Neural cell (in vitro differentiated cells): ENCODE measurements around the gene IPO5. TPM values are rescaled to one million over a fixed set of nuclear protein-coding genes. Genes with fewer than 3 reads are reported as not detected.

Source experiments
- H2AFZ ChIP-seq: fragments of 200-600, 300-800 bp; sonication (generic), shearing (Covaris generic); 2 replicates; pipeline ENCODE4 v1.6.0; 2014; ENCODE audit warnings: low read depth, mild to moderate bottlenecking, antibody characterized with exemption, low read length, moderate library complexity
- H3F3A ChIP-seq: fragments of 200-600 bp; shearing (Covaris generic); 2 replicates; pipeline ENCODE4 v1.6.1; 2016; ENCODE audit warnings: mild to moderate bottlenecking, moderate library complexity, mixed read lengths, antibody characterized with exemption, low read length; ENCODE audit not compliant: insufficient read depth, poor library complexity, severe bottlenecking
- H3K27ac ChIP-seq: fragments of 200-600, 300-800 bp; sonication (generic), shearing (Covaris generic); 2 replicates; pipeline ENCODE4 v1.5.1; 2014; ENCODE audit warnings: mild to moderate bottlenecking, low read length, moderate library complexity
- H3K27me3 ChIP-seq: fragments of 300-800, 200-600 bp; sonication (generic), shearing (Covaris generic); 2 replicates; pipeline ENCODE4 v1.6.0; 2014; ENCODE audit warnings: mild to moderate bottlenecking, low read depth, low read length, moderate library complexity; ENCODE audit not compliant: insufficient read depth
- H3K36me3 ChIP-seq: fragments of 300-800, 200-600 bp; sonication (generic), shearing (Covaris generic); 2 replicates; pipeline ENCODE4 v1.5.1; 2014; ENCODE audit warnings: mild to moderate bottlenecking, antibody characterized with exemption, low read length, moderate library complexity; ENCODE audit not compliant: insufficient read depth
- H3K4me2 ChIP-seq: fragments of 300-800, 200-600 bp; sonication (generic), shearing (Covaris generic); 2 replicates; pipeline ENCODE4 v1.6.0; 2014; ENCODE audit warnings: mild to moderate bottlenecking, low read length
- H3K4me3 ChIP-seq: fragments of 300-800, 200-600 bp; sonication (generic), shearing (Covaris generic); 2 replicates; pipeline ENCODE4 v1.5.1; 2014; ENCODE audit warnings: mild to moderate bottlenecking, low read length, moderate library complexity
- H3K79me2 ChIP-seq: fragments of 200-600 bp; shearing (Covaris generic); replicated peaks from 2 replicates; pipeline ENCODE4 v1.6.0; 2014; ENCODE audit warnings: mild to moderate bottlenecking, low read length, moderate library complexity; ENCODE audit not compliant: insufficient read depth
- H3K9ac ChIP-seq: fragments of 300-800, 200-600 bp; sonication (generic), shearing (Covaris generic); 2 replicates; pipeline ENCODE4 v1.6.1; 2016; ENCODE audit warnings: mild to moderate bottlenecking, low read length, mixed read lengths
- H3K9me2 ChIP-seq: fragments of 200-600 bp; shearing (Covaris generic); 2 replicates; pipeline ENCODE4 v1.6.1; 2016; ENCODE audit warnings: mild to moderate bottlenecking, low read length, mixed read lengths; ENCODE audit not compliant: insufficient read depth
- H3K9me3 ChIP-seq: fragments of 200-600, 300-800 bp; sonication (generic), shearing (Covaris generic); 2 replicates; pipeline ENCODE4 v1.6.1; 2016; ENCODE audit warnings: mild to moderate bottlenecking, mixed run types, low read length, moderate library complexity, mixed read lengths
- H4K20me1 ChIP-seq: fragments of 200-600 bp; shearing (Covaris generic); 2 replicates; pipeline ENCODE4 v1.6.1; 2016; ENCODE audit warnings: mild to moderate bottlenecking, mixed run types; ENCODE audit not compliant: insufficient read depth
- CTCF ChIP-seq: fragments of 450-650 bp; IDR thresholded peaks from 2 replicates; pipeline ENCODE4 v1.5.1; 2014; ENCODE audit warnings: antibody characterized with exemption, mild to moderate bottlenecking, moderate library complexity; ENCODE audit not compliant: poor library complexity, severe bottlenecking
- EP300 ChIP-seq: fragments of 450-650 bp; conservative IDR thresholded peaks from 2 replicates; pipeline ENCODE4 v1.6.1; 2014; ENCODE audit warnings: antibody characterized with exemption, mild to moderate bottlenecking, moderate library complexity; ENCODE audit not compliant: poor library complexity, severe bottlenecking
- EZH2 ChIP-seq: fragments of 200-600, 300-800 bp; shearing (Covaris generic), sonication (generic); IDR thresholded peaks from 2 replicates; pipeline ENCODE4 v1.6.1; 2014; ENCODE audit warnings: antibody characterized with exemption, low read length, borderline replicate concordance, mild to moderate bottlenecking; ENCODE audit not compliant: insufficient read depth, poor library complexity, severe bottlenecking
- MXI1 ChIP-seq: fragments of 450-650 bp; conservative IDR thresholded peaks from 2 replicates; pipeline ENCODE4 v1.6.1; 2014; ENCODE audit warnings: antibody characterized with exemption, mild to moderate bottlenecking; ENCODE audit not compliant: poor library complexity, severe bottlenecking
- POLR2AphosphoS5 ChIP-seq: IDR thresholded peaks from 2 replicates; pipeline ENCODE4 v1.6.1; 2012
- RAD21 ChIP-seq: fragments of 450-650 bp; conservative IDR thresholded peaks from 2 replicates; pipeline ENCODE4 v1.6.1; 2014; ENCODE audit warnings: antibody characterized with exemption, mild to moderate bottlenecking, moderate library complexity
- REST ChIP-seq: IDR thresholded peaks from 2 replicates; pipeline ENCODE4 v1.6.1; 2012; ENCODE audit warnings: borderline replicate concordance
- SMC3 ChIP-seq: fragments of 450-650 bp; conservative IDR thresholded peaks from 2 replicates; pipeline ENCODE4 v1.6.1; 2014; ENCODE audit warnings: antibody characterized with exemption, mild to moderate bottlenecking, moderate library complexity; ENCODE audit not compliant: poor library complexity
- TAF1 ChIP-seq: IDR thresholded peaks from 2 replicates; pipeline ENCODE4 v1.6.1; 2012; ENCODE audit warnings: low read depth
- polyA plus RNA-seq: library from polyadenylated mRNA; depleted of rRNA; stranded (reverse); fragments of >200 nt; gene quantifications from 2 replicates; pipeline ENCODE4 v1.2.3, GENCODE V29; 2014

IPO5 gene
- polyA plus RNA-seq, 1 donor from 2014 or later, result 83.4 TPM

DNA sequence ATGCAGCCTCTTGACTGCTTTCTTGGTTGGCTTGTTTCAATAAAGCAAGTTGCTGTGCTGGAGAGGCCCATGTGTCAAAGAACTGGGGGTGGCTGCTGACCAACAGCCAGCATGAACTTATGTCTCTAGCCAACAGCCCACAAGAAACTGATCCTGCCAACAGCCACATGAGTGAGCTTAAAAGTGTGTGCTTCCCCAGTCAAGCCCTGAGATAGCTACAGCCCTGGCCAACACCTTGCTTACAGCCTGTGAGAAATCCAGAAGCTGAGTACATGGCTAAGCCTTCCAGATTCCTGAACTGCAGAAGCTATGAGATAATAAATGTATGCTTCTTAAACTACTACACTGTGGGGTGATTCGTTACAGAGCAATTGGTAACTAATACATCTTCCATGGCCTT lies 38.9 kb upstream of the IPO5 start:
- Histone ChIP-seq H3K4me3 (no peak overlapping the region), H4K20me1 (no peaks in the 10 kb centered on the region), H3K27ac (no peak overlapping the region), H3F3A (no peaks in the 10 kb centered on the region), H3K9ac (no peak overlapping the region), H3K9me2 (no peaks in the 10 kb centered on the region), H3K36me3 (no peaks in the 10 kb centered on the region), H3K4me2 (no peak overlapping the region), H2AFZ (no peak overlapping the region), H3K27me3 (no peaks in the 10 kb centered on the region), H3K79me2 (no peaks in the 10 kb centered on the region), H3K9me3 (no peaks in the 10 kb centered on the region)
- TF ChIP-seq REST, result no peak
- TF ChIP-seq MXI1, result no peak
- no peak for TF ChIP-seq TAF1
- no peak for TF ChIP-seq EZH2
- TF ChIP-seq SMC3, result no peak
- no peak for TF ChIP-seq RAD21
- TF ChIP-seq EP300, result no peak
- TF ChIP-seq POLR2AphosphoS5, result no peak
- TF ChIP-seq CTCF, result no peak

GRCh38 chr13:97921176-97921816 lies 32.2 kb upstream of the IPO5 start:
- Histone ChIP-seq H3K4me3 (no peak overlapping the region), H3K9me2 (no peaks in the 10 kb centered on the region), H3K36me3 (no peaks in the 10 kb centered on the region), H3K4me2 (no peak overlapping the region), H3F3A (no peaks in the 10 kb centered on the region), H3K79me2 (no peaks in the 10 kb centered on the region), H3K9me3 (no peaks in the 10 kb centered on the region), H3K9ac (no peak overlapping the region), H3K27ac (no peak overlapping the region), H3K27me3 (no peaks in the 10 kb centered on the region), H2AFZ (no peak overlapping the region), H4K20me1 (no peaks in the 10 kb centered on the region)
- TF ChIP-seq SMC3 (no peak), RAD21 (no peak), EP300 (no peak), REST (no peak), TAF1 (no peak), EZH2 (no peak), MXI1 (no peak), POLR2AphosphoS5 (no peak), CTCF (no peak)
